HG03135 (cell line): ENCODE measurements around the gene ARHGAP26.

Experiments used
- ATAC-seq: cut with Tn5 transposase; IDR thresholded peaks from one replicate; pipeline ENCODE4 v1.9.1; 2021; ENCODE audit warnings: mild to moderate bottlenecking, moderate library complexity; ENCODE audit not compliant: unreplicated experiment

The ARHGAP26 gene

DNA sequence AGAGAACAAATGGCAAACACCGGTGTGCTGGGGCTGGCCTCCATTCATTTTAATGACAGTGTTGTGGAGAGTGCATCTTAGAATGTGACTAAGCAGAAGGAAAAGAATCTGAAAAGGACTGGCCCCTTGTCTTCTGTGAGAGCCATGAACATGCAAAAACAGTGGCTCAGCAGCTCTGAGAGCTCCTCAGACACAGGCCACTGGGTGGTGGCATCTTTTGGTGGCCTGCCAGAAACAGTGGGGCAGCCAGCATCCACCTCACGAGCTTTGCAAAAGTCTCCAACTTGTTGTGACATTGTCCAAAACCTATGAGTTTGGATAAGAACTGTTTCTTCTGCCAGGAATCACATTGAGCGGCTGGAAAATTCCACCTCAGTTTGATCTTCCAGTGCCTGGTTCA lies 399.9 kb downstream of the ARHGAP26 start:
- ATAC-seq, result no peak

DNA sequence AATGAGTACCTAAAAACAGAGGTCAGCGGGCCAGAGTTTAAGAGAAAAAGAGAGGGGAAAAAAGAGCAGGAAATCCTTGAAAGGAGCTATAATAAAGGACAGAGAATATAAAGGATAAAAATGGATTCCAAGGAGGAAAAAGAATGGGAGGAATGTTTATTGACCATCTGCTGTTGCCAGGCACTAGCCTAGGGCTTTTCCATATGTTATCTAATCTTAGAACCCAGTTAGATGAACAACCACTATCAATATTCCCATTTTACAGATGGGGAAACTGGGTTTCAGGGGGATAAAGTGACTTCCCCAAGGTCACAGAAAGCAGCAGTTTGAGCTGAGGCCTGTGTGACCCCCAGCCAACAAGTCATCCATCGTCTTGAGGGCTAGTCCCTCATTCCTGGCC lies 400.8 kb downstream of the ARHGAP26 start:
- no peak for ATAC-seq

DNA sequence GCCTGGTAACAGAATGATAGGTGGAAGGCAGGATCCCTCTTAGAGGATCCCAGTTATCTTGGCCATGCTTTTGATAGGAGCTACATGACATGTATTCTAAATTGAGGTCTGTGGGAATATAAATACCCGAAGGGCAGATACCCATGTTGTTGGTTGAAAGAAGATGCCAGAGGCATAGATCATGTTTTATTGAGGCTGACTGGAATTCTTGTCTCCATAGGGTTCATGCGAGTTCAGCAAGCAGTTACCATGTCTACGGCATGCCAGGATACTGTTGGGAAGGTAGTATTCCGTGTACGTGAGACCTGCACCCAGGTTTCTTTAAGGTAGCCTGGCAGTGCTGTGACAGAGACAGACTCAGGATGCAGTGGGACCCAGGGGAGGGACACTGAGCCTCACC lies 402.6 kb downstream of the ARHGAP26 start:
- no peak for ATAC-seq

DNA sequence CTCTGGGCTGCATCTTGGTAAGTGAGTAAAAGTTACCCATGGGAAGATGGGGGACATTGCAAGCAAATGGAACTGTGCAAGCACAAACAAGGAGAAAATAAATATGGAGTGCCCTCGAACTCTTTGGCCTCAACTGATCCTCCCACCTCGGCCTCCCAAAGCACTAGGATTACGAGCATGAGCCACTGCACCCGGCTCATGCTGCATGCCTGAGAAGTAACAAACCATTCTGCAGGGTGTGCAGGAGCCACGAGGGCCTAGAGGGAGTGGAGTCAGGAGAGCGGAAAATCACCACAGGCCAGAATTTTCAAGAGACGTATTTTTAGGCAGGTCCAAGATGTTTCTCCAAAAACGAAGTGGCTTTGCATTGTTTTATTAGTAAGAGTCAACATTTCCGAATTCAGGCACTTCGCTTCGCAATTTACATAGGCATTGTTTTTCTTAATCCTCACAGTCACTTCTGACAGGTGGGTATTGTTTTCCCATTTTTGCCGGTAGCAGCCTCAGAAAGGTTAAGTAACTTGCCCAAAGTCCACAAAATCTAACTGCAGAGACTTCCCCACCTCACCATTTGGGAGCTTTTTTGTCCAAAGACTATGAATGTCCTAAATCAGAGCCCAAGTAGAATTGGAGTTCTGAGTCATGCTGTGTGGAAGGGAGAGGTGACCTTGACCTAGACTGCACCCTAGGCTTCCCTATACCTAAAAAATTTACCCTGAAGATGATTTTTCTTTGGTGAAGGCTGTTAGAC lies 403.1 kb downstream of the ARHGAP26 start:
- ATAC-seq, result no peak

DNA sequence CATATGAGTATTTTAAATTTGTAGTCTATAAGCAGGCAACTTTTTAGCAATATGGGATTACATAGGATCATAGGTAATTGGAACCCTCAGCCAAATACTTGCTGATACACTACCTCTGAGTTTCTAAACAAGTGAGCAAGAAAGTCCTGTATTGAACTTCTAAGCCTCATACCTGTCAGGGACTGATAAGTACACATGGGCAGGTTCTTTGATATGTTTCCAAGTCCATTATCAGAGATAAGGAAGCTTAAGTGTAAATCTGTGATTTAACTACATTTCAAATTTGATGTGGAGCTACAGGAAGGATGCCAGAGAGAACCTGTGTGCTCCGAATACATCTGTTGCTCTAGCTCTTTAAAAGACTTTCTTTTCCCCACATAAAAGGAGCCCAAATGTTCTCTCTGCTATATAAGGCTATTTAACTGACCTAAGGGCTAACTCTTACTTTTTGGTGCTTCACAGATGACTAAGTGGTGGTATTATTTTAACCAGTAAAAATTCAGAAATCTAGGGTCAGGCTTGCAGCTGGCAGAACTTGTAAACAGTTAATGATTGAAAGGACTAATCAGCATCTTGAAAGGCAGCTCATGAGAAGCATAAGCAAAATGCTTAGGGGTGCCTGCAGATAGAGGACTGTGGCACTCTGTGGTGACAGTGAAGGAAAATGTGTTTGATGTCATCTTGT lies 404.7 kb downstream of the ARHGAP26 start:
- peak; percentile 93 for ATAC-seq

DNA sequence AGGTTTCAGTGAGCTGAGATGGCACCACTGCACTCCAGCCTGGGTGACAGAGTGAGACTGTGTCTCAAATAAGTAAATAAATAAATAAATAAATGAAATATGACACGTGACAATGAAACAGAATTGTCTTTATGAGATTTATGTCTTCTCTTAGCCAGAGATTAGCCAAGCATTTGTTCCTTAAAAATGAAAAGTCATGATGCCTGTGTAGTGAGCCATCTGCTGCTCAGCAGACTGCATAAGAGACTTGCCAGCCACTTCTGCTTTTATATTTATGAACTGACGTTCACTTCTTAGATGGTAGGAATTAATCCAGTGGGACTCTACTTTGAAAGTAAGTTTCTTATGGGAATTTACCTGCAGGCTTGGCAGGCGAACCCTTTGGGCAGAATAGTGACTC lies 405.9 kb downstream of the ARHGAP26 start:
- ATAC-seq, result no peak

DNA sequence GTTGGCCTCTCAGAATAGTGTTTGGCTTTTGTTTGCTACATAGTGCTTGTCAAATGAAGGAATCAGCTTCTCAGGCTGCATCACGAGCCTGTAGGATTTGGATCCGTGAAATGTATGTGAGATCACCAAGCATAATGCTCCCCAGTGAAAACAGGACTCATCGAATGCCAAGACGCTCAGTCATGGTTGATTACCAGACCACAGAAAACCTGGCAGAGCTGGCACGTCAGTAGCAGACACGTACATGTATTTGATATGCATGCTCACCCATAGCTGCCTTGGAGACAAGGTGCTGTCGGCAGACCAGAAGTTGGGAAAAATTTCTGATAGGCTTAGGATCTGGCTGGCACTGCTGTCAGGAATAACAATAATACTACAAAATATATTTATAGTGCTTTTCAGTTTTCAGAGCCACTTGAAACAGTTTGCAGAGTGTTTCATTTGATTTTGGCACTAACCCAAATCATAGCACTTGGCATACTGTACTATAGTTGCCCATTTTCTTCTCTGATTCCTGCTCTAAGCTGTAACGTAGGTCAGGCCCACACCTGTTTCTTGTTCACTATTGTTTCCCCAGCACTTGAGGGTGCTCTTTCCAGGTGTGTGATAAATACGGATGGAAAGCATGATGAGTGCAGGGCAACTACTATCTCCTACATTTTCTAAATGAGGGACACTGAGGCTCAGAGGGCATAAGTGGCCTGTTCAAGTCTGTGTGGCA lies 407.2 kb downstream of the ARHGAP26 start:
- ATAC-seq, result no peak

DNA sequence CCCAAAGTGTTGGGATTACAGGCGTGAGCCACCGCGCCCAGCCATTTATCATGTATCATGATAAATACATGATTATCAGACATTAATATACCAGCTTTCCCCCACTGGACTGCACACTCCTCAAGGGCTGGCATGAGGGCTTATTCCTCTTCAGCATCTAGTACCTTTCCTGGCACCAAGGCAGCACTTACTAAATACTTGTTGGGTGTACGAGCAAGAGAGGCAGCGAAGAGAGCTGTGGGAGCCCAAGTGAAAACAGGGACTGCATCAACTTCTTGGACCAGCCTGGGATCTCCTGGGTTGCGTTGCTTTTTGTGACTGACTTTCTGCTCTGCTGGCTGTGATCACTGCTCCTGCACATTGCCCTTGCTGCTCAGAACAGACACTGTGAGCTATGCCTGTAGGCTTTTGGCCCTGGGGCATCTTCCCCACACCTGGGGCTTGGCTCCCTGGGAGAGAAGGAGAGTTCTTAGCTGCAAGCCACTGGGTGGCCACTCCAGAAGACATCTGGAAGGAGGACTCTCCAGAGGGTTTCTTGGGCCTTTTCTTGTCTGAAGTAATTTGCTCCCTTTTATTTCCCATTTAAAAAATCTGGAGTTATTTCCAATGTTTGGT lies 409.1 kb downstream of the ARHGAP26 start:
- no peak for ATAC-seq

DNA sequence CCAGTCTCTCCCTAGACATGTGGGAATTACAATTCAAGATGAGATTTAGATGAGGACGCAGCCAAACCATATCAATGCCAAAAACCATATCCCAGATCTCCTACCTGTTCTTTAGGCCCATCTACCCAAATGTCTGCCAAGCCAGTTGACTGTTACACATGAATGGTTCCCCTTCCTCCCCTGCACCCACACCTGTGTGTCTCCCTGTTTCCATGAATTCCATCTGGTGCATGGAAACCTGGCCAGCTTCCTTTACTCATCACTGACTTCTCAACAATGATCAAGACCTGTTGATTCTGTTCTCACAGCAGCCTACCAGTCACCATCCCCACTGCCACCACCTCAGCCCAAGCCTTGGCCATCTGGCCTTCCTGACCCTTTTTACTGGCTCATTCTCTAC lies 410.6 kb downstream of the ARHGAP26 start:
- ATAC-seq, result no peak

DNA sequence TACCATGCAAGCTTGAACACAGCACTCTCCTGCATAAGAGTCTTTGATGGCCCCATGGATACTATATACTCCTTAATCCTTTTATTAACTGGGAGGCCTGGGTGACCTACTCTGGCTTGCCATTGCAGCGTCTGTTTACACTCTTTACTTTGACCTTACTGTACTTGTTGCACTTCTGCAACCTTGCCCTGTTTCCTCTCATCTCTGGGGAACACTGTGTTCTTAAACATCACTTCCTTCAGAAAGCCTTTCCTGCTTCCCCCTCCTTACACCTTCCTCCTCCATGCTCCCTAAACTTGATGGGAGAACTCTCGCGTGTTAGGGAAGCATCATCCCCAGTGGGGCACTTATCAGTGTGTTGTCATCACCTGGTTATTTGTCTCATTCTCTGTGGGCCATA lies 411.0 kb downstream of the ARHGAP26 start:
- no peak for ATAC-seq

DNA sequence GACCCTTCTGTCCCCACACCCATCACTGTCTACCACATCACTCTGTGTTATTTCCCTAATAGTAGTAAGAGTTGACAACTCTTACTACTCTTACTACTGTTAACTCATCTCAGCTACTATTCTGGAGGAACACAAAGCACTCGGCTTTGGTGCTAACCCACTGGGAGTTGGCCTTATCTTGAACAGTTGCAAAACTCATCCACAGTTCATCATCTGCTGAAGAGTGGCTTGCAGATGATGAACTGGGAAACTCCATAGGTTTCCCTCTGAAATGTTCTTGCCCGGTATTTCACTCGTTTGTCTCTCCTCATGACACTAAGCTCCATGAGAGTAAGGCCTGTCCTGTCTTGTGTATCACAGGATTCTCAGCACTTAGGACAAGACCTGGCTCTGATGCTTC lies 411.9 kb downstream of the ARHGAP26 start:
- no peak for ATAC-seq

DNA sequence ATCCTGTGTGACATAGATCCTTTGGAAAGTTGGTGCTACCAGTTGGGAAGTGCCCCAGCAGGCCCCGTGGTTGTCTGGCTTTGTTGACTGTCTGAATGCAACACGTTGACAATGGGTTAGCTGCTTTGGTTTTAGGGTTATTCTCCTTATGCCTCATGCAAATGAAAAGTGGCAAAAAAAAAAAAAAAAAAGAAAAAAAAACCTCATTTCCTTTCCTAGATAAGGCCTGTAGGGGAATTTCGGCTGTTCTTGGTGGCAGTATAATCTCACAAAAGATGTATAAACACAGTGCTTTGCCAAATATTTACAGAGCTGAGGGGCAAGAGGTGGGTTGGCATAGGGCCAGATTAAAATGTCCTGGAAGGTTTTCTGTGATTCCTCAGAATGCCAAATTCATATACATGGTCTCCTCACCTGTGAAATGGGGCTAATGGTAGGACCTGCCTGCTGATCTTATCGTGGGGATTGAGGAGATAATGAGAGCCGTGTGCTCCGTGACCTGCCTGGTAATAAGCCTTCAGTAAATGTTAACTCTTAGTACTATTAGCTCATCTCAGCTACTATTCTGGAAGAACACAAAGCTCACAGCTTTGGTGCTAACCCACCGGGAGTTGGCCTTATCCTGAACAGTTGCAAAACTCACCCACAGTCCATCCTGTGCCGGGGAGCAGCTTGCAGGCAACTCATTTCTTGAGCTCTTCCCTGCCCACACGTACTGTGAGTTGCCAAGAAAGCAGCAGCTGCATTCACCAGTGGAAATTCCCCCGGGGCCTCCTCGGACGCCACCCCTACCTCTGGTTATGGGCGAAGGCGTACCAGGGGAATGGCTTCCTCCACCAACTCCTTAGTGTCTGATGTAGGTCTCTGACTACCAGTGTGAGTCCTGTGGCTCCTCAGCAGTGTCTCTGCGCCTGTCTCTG lies 413.0 kb downstream of the ARHGAP26 start:
- ATAC-seq, result peak; percentile 50

DNA sequence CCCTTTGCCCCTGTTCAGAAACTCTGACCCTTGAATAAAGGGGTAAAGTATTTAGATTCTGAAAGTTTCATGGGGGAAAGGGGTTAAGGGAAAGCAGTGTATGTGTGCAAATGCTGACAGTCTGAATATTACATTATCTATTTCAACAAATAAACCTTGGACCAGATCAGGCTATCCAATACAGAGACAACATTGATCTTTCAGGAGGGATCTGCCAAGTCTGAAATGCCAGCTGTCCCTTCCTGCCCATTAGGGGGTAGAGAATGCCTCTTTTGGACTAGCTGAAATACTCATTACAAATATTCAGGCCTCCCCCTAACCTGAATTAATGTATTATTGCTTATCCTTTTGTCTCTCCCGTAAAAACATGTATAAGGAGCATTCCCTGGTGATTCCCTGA lies 413.8 kb downstream of the ARHGAP26 start:
- ATAC-seq, result no peak

DNA sequence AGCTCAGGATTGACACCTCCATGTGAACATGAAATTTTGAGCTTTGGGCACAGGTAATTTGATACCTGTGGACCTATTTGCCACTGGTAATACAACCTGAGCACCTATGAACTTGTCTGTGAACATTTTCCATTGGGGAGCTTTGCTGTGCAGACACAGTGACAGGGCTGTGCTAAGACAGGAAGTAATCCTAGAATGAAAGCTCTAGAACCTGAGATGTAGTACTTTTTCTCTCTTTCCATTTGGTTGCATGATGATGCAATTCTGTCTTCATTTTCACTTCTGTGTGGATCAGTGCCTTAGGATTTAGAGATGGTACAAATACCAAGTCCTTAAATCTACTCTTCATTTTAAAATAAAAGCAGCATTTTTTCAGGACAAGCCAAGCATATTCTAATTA lies 416.4 kb downstream of the ARHGAP26 start:
- no peak for ATAC-seq

DNA sequence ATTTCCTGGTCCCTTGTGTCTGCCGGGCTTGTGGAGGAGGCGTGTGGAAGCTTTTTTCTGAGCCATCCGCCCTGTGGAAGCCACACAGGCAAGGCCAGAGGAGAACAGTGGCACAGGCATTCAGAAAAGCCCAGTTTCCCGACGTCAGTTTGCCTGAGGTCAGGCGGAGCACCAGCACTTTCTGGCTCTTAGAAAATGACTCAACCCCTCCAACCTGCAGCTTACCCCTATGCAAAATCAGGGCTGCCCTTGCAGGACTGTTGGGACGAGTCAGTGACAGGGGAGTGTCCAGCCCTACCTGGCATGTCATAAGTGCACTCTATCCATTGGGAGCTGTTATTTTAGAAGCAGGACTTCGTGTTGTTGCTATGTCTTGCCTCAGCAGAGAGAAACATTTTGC lies 417.3 kb downstream of the ARHGAP26 start:
- ATAC-seq, result no peak

DNA sequence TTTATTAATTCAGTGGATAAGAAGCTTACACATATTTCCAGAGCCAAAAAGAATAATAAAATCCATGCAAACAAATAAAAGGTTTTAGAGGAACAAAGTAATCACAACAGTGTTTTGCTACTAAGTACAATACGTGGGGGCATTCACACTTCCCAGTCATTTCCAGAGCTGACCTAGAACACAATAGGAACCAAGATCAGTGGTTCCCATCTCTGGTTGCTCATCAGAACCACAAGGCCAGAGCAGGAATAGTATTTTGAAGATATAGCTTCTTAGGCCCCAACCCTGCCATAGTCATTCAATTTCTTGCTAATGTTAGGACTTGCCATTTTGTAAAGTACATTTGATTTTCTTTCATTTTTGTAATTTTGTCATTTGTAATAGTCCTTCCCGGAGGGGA lies 417.9 kb downstream of the ARHGAP26 start:
- no peak for ATAC-seq

DNA sequence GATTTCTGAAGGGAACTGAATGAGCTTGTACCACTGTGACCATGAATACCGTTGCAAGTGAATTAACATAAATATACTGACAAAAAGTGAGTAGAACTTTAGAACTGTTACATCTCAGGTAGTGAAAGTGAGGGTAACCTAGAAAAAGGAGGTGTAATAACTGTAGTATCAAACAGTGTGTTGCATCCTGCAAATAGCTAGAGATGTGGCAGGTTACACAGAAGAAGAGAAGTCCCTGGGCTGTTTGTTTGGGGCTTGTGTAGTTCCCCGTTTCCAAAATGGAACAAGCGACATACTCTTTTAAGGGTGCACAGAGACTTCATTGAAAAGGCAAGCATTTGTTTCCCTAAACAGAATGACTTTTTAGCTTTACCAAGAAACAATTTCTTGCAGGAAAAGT lies 418.5 kb downstream of the ARHGAP26 start:
- ATAC-seq, result no peak

DNA sequence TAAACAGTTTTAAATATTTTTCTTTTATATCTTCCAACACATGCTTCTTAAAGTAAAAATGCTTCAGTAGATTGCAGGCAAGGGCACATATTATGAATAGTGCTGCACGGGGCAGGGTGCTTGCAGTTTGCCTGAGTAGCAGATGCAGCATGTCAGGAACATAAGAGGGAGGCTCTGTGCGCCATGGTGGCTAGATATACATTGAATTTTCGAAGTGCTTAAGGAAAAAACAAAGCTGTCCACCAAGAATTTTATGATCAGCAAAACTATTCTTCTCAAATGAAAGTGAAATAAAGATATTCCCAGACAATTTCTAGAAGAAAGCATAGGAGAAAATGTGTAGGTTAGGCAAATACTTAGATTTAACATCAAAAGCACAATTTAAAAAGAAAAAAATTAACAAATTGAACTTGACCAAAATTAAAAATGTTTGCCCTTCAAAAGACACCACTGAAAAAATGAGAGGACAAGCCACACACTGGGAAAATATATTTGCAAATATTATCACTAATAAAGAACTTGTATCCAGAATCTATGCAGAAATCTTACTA lies 420.2 kb downstream of the ARHGAP26 start:
- ATAC-seq, result no peak

DNA sequence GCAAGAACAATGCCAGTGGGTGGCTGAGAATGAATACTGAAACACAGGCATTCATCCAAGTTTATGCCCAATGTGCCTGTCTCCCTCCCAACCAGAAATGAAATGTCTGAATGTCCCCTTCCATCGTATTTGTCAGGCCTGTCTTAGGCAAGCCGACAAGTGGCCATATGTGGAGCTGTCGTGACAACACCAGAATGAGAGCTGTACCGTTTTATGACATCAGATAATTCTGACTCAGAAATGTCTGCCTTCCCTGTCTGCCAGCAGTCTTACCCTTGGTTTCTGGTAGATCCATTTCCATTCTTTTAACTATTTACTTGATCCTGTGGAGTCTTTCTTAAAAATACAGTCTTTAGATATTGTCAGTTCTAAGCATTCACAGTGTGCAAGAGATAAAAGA lies 421.5 kb downstream of the ARHGAP26 start:
- no peak for ATAC-seq

DNA sequence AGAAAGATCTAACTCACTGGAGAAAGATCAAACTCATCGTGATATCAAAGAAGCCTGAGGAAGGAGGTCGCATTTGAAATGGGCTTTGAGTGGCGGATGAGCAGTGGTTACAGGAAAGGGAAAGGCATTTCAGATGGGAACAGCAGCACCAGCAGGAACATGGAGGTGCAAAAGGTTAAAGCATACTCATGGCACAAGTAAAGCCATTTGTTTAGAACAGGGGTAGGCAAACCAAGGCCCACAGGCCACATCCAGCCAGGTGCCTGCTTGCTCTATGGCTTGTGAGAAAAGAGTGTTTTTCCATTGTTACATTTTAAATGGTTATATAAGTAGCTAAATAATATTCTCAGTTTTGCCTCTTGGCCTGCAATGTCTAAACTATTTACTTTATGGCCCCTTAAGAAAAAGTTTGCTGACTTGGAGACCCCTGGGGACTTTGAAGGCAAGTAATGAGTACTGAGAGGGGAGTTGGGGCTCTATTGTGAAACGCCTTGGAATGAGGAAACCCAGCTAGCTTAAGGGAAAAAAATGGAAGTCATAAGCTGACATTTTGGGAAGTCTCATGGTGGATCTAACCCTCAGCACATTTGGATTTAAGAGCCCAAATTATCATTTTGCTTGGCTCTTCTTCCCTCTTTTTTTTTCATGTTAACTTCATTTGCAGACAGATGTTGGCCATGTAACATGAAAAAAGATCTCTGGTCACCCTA lies 422.2 kb downstream of the ARHGAP26 start:
- no peak for ATAC-seq
